BE2C (cell line): Measurements from ENCODE around the gene CDHR3.

Experiments
- DNase-seq: peaks from one replicate; pipeline ENCODE4 v3.0.0-alpha.2; 2020
- H3K27me3 ChIP-seq: fragments of 250-450 bp; sonication (Bioruptor Pico); 2 replicates; pipeline ENCODE4 v1.5.1; 2020; ENCODE audit warnings: mild to moderate bottlenecking
- H3K36me3 ChIP-seq: fragments of 250-450 bp; sonication (Bioruptor Pico); 2 replicates; pipeline ENCODE4 v1.5.1; 2020; ENCODE audit warnings: mild to moderate bottlenecking
- H3K4me1 ChIP-seq: fragments of 250-450 bp; sonication (Bioruptor Pico); 2 replicates; pipeline ENCODE4 v1.5.1; 2020
- H3K4me3 ChIP-seq: 2 replicates; pipeline ENCODE4 v1.5.1; 2011; ENCODE audit warnings: low read depth, low read length
- H3K9me3 ChIP-seq: fragments of 250-450 bp; sonication (Bioruptor Pico); 2 replicates; pipeline ENCODE4 v1.5.1; 2020
- CTCF ChIP-seq: IDR thresholded peaks from 2 replicates; pipeline ENCODE4 v1.5.1; 2012; ENCODE audit warnings: mild to moderate bottlenecking, low read depth, low read length

The CDHR3 gene

DNA sequence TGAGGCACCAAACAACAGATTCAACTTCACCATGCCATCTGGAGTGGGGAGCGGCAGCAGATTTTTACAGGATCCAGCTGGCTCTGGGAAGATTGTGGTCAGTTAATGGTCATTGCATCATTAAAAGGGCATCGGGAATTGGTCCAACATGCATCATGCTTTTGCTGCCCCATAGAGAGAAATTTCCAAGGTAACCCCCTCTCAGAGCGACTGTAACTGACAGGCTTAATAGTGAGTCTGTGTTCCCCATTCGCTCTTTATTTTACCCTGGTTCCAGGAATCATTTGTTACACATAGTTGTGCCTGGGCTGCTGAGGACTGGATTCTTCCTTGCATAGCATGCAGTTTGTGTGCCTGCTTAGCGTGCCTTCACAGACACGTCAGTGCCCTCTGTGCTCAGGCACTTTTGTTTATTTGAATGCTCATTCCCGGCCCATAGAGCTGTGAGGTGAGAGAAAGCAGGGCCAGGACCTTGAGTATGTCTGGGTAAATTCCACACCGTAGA lies 49.9 kb downstream of the CDHR3 start:
- Histone ChIP-seq H3K4me3 (no peak overlapping the region), H3K4me1 (peaks cover 28% of the 10 kb centered on the region), H3K36me3 (no peaks in the 10 kb centered on the region), H3K27me3 (no peaks in the 10 kb centered on the region), H3K9me3 (no peaks in the 10 kb centered on the region)
- DNase-seq = no peak
- no peak for TF ChIP-seq CTCF

GRCh38 chr7:106015381-106016218 lies 52.5 kb downstream of the CDHR3 start:
- H3K36me3 ChIP-seq = no peaks in the 10 kb centered on the region
- H3K9me3 ChIP-seq = no peaks in the 10 kb centered on the region
- no peak overlapping the region for H3K4me3 ChIP-seq
- TF ChIP-seq CTCF = no peak
- peak; percentile 36 for DNase-seq
- no peaks in the 10 kb centered on the region for H3K27me3 ChIP-seq
- peaks cover 22% of the 10 kb centered on the region for H3K4me1 ChIP-seq

DNA sequence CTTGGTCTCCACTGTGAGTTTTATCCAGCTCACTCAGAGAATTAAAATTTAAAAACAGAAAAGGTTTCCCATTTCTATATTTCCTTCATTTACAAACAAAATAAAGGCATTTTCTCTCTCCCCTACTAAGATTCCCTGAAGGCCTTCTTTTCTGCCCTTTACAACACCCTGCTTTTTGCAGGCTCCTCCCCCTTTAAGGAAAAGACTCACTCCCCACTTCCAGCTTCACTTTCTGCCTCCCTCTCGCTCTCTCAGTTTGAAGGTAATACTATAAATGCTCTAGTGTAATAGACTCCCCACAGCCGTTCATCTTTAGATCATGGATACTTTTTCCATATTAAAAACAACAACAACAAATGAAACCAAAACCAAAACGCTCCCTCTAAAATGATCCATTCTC lies 53.3 kb downstream of the CDHR3 start:
- DNase-seq = no peak
- no peak overlapping the region for H3K4me3 ChIP-seq
- H3K27me3 ChIP-seq = no peaks in the 10 kb centered on the region
- TF ChIP-seq CTCF = no peak
- H3K36me3 ChIP-seq = no peaks in the 10 kb centered on the region
- no peaks in the 10 kb centered on the region for H3K9me3 ChIP-seq
- H3K4me1 ChIP-seq = peaks cover 23% of the 10 kb centered on the region

- no peak overlapping the region for H3K4me3 ChIP-seq
- no peaks in the 10 kb centered on the region for H3K9me3 ChIP-seq
- peaks cover 32% of the 10 kb centered on the region for H3K4me1 ChIP-seq
- no peaks in the 10 kb centered on the region for H3K36me3 ChIP-seq
- no peaks in the 10 kb centered on the region for H3K27me3 ChIP-seq
- TF ChIP-seq CTCF = no peak
- no peak for DNase-seq
Measured at GRCh38 chr7:106017657-106018056, 54.6 kb downstream of the CDHR3 start.

DNA sequence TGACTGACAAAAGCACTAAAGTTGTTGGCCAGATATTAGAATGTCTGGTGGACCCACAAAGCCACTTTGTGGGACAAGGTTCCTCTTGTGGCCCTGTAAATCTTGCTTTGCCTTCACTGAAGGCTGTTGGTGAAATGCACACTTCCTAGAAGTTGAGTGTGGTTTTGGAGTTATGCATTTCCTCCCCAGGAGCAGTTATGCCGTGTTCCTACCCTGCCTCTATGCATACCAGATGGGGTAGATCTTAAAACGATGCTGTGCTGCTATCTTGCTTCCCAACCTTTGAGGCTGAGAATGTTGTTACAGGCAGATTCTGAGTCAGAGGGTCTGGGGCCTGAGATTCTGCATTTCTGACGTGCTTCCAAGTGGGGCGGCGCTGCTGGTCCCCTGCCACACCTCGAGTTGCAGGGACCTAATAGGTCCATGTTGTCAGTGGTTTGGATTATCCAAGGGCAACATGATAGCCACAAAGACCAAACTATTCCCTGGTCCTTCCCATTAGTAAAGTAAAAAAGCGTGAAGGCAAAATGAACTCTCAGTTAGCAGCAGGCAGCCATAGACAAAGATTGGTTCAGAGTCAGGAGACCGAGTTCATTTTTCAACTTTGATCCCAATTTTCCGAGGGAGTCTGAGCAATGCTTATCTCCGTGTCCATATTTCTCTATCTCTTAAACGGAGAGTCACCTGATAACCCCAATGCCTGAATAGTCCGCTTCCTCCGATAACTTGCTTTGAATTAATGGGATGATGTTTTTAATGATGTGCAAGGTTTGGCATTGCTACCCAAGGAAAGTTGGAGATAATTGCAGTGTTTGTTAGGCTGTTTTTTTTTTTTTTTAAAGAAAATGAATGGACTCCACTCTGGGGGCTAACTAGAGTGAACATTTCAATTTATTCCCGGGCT lies 55.8 kb downstream of the CDHR3 start:
- no peak for TF ChIP-seq CTCF
- Histone ChIP-seq H3K4me1 (peaks cover 32% of the 10 kb centered on the region), H3K27me3 (no peaks in the 10 kb centered on the region), H3K36me3 (no peaks in the 10 kb centered on the region), H3K9me3 (no peaks in the 10 kb centered on the region), H3K4me3 (no peak overlapping the region)
- no peak for DNase-seq
